Activated naive CD4-positive, alpha-beta T cell treated with Interleukin-2 at 50 U/mL for 16 hours (primary cell): ENCODE measurements around the gene MRPL16.
"Not testable (repeated sequence)": the region's sequence is repeated elsewhere in the genome, so short reads cannot be mapped to it uniquely, and the experiment has no call there.

Source experiments
- DNase-seq: peaks from one replicate; pipeline ENCODE4 v3.0.0-alpha.2; 2020

Gene MRPL16

GRCh38 chr11:59810189-59810910 is at the start of gene MRPL16:
Gene MRPL16 (minus strand): TSS chr11:59810778. CDS start chr11:59810658, 120 bp downstream.
- DNase-seq: peak; percentile 91

GRCh38 chr11:59859673-59860072 is 49.1 kb upstream of the MRPL16 start:
- DNase-seq: no peak

GRCh38 chr11:59857439-59858434 is 47.2 kb upstream of the MRPL16 start:
- DNase-seq: no peak

GRCh38 chr11:59854871-59855270 is 44.3 kb upstream of the MRPL16 start:
- DNase-seq: no peak

GRCh38 chr11:59851416-59851815 is 40.8 kb upstream of the MRPL16 start:
- DNase-seq: not testable (repeated sequence)

- not testable (repeated sequence) for DNase-seq
Observed at GRCh38 chr11:59849551-59849950, 39.0 kb upstream of the MRPL16 start.

- DNase-seq: no peak
Observed at GRCh38 chr11:59849129-59849528, 38.6 kb upstream of the MRPL16 start.

GRCh38 chr11:59848439-59848838 is 37.9 kb upstream of the MRPL16 start:
- not testable (repeated sequence) for DNase-seq

GRCh38 chr11:59847626-59848025 is 37.0 kb upstream of the MRPL16 start:
- no peak for DNase-seq

- DNase-seq: no peak
Observed at GRCh38 chr11:59846556-59846955, 36.0 kb upstream of the MRPL16 start.

- no peak for DNase-seq
Observed at GRCh38 chr11:59845399-59845798, 34.8 kb upstream of the MRPL16 start, which contains the start of gene CBLIF. Gene CBLIF (minus strand): TSS chr11:59845499. CDS start chr11:59845453, 46 bp downstream.

GRCh38 chr11:59842316-59842715 is 31.7 kb upstream of the MRPL16 start:
- DNase-seq: no peak

GRCh38 chr11:59841514-59841913 is 30.9 kb upstream of the MRPL16 start:
- DNase-seq: no peak

GRCh38 chr11:59839615-59840014 is 29.0 kb upstream of the MRPL16 start:
- no peak for DNase-seq

- no peak for DNase-seq
Observed at GRCh38 chr11:59833602-59834001, 23.0 kb upstream of the MRPL16 start.

- DNase-seq: no peak
Observed at GRCh38 chr11:59829358-59829757, 18.8 kb upstream of the MRPL16 start.

- peak; percentile 14 for DNase-seq
Observed at GRCh38 chr11:59822989-59823566, 12.5 kb upstream of the MRPL16 start.

GRCh38 chr11:59818572-59818971 is 8.0 kb upstream of the MRPL16 start:
- DNase-seq: no peak

GRCh38 chr11:59816434-59816833 is 5.9 kb upstream of the MRPL16 start:
- DNase-seq: not testable (repeated sequence)

- no peak for DNase-seq
Observed at GRCh38 chr11:59815754-59816153, 5.2 kb upstream of the MRPL16 start.

GRCh38 chr11:59814021-59814420 is 3.4 kb upstream of the MRPL16 start:
- DNase-seq: no peak

GRCh38 chr11:59813364-59813763 is 2.8 kb upstream of the MRPL16 start:
- DNase-seq: no peak

GRCh38 chr11:59812220-59812619 is 1.6 kb upstream of the MRPL16 start:
- DNase-seq: no peak
